Mesodermal cell (in vitro differentiated cells): Measurements from ENCODE around the gene HK2.

Experiments
- H3K27ac ChIP-seq: 2 replicates; pipeline ENCODE4 v1.7.0; 2013; ENCODE audit warnings: mild to moderate bottlenecking, low read depth, low read length, moderate library complexity; ENCODE audit not compliant: severe bottlenecking
- H3K36me3 ChIP-seq: 2 replicates; pipeline ENCODE4 v1.7.1; 2013; ENCODE audit warnings: mild to moderate bottlenecking, low read length, moderate library complexity; ENCODE audit not compliant: control insufficient read depth, insufficient read depth
- H3K4me1 ChIP-seq: one replicate; pipeline ENCODE4 v1.7.1; 2013; ENCODE audit warnings: mild to moderate bottlenecking, low read length; ENCODE audit not compliant: insufficient read depth, control insufficient read depth, poor library complexity, severe bottlenecking
- H3K4me3 ChIP-seq: 2 replicates; pipeline ENCODE4 v1.7.0; 2013; ENCODE audit warnings: low read length, control low read depth, mild to moderate bottlenecking; ENCODE audit not compliant: insufficient read depth, poor library complexity, severe bottlenecking; ENCODE audit errors: extremely low read depth
- H3K9me3 ChIP-seq: 2 replicates; pipeline ENCODE4 v1.7.1; 2013; ENCODE audit warnings: mild to moderate bottlenecking, low read length, moderate library complexity; ENCODE audit not compliant: control insufficient read depth
- WGBS, 2 experiments: methylation state at CpG; one replicate each; pipeline ENCODE4 v1.1.5; 2013; ENCODE audit warnings: missing lambda C conversion rate in 2 of 2; ENCODE audit not compliant: insufficient coverage in 2 of 2; 5-methylcytosine and 5-hydroxymethylcytosine counted together

The HK2 gene

GRCh38 chr2:74939919-74940812 is 106.2 kb downstream of the HK2 start:
- no peak overlapping the region for H3K4me3 ChIP-seq
- WGBS, 2 experiments, result 90 to 100% methylated on average over 2 to 3 of the region's 7 CpGs
- H3K36me3 ChIP-seq, result no peaks in the 10 kb centered on the region
- no peak overlapping the region for H3K27ac ChIP-seq
- H3K9me3 ChIP-seq, result no peaks in the 10 kb centered on the region
- no peaks in the 10 kb centered on the region for H3K4me1 ChIP-seq

GRCh38 chr2:74941284-74941683 is 107.4 kb downstream of the HK2 start:
- WGBS, 2 experiments, result no CpG with 5 or more reads among the region's 3 CpGs
- H3K4me3 ChIP-seq, result no peak overlapping the region

GRCh38 chr2:74942263-74942662 is 108.3 kb downstream of the HK2 start:
- no peaks in the 10 kb centered on the region for H3K4me1 ChIP-seq
- WGBS, 2 experiments, result 63 to 67% methylated on average over 1 of the region's 5 CpGs
- no peaks in the 10 kb centered on the region for H3K9me3 ChIP-seq
- H3K27ac ChIP-seq, result no peak overlapping the region
- H3K36me3 ChIP-seq, result no peaks in the 10 kb centered on the region
- H3K4me3 ChIP-seq, result no peak overlapping the region

More at GRCh38 chr2:74941284-74941683, 107.4 kb downstream of the HK2 start:
- Histone ChIP-seq H3K4me1 (no peaks in the 10 kb centered on the region), H3K27ac (no peak overlapping the region), H3K9me3 (no peaks in the 10 kb centered on the region), H3K36me3 (no peaks in the 10 kb centered on the region)
